Heart left ventricle (tissue), 13 donors: ENCODE measurements around the gene LAMA2.

ENCODE experiments used
- CTCF ChIP-seq, 12 donors: fragments of 200-600 bp; sonication (generic) in 4 of 12; IDR thresholded peaks; one replicate each; pipeline versions ENCODE4 v1.5.0 to v1.8.0; 2018 to 2022; ENCODE audit warnings: antibody characterized with exemption in 12 of 12, mild to moderate bottlenecking in 5 of 12
- POLR2A ChIP-seq, 2 donors: fragments of 450-650 bp; IDR thresholded peaks; one replicate each; pipeline ENCODE4 v1.6.1; 2017; ENCODE audit warnings: antibody characterized with exemption in 2 of 2, mild to moderate bottlenecking in 2 of 2, moderate library complexity in 2 of 2
- donor health status: ischemic (EF 13 %, LVEDD 7.1; RV severe dilation, severe dysfunction).
- donor health status: DM: no; HTN: yes; CAD: no.
- donor health status: DM: no; HTN: no; CAD: no.
- donor health status: ischemic (EF 25% LVEDD 6.9; RV normal size, moderate dysfunction).
- donor health status: ischemic (EF 25% LVEDD 5.7; RV mildly dilated, moderate dysfunction).
- donor health status: ischemic (EF 35%, LVEDD 5.7; RV mildly dilated, moderate dysfunction).
- donor health status: nonischemic (EF 11% LVEDD 7.7; RV severe dilation, severe dysfunction).
- donor health status: DM: yes; HTN: yes; CAD: no.
- donor health status: PGD.
- donor health status: ischemic (EF 29% LVEDD 5.4; RV normal size, mild dysfunction).
- donor health status: nonischemic (EF 23%, LVEDD 6.1; RV moderate dilation, normal function).

DNA sequence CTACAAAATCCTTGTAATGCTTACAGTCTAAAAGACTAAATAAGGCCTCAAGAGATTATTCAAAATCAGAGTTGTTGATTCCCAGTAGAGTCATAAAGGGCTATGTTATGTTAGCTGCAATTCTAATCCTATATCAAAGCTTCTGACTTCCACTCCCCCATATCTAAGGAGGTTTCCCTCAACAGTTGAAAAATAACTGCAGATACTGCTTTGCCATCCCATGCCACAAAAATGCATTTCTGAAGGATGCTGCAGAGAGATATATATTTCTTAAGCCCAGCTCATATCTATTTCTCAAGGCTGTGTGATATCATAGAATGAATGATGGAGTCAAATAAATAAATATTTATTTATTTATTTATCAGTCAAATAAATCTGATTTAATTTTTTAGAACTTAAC, 332.3 kb downstream of the LAMA2 start:
- no peak for TF ChIP-seq CTCF (IDR thresholded peaks at IDR 0.05)
- TF ChIP-seq POLR2A (IDR thresholded peaks at IDR 0.05), result no peak
